Calu3 (cell line): ENCODE results near the gene ZNF436. TPM values are rescaled to one million over a fixed set of nuclear protein-coding genes. Genes with fewer than 3 reads are reported as not detected.

Experiments
- BruUV-seq: library from RNA; stranded (reverse); fragments of 400-500 nt; replicated peaks from 2 replicates; lab custom pipeline; 2021; lab: Mats Ljungman, UMichigan
- CTCF ChIA-PET: fragments of 300-600 bp; sonication (Branson Sonifier 250); formaldehyde crosslinking; loops from one replicate; lab custom pipeline; 2022; ENCODE audit warnings: antibody characterized with exemption; lab: Charles Lee
- DNase-seq: peaks from one replicate; pipeline ENCODE4 v3.0.0; 2022
- H3K27ac Mint-ChIP-seq: one replicate; pipeline ENCODE4 v1.8.0; 2022; ENCODE audit warnings: mixed read lengths; ENCODE audit not compliant: unreplicated experiment
- H3K27me3 Mint-ChIP-seq: one replicate; pipeline ENCODE4 v1.8.0; 2022; ENCODE audit warnings: mixed read lengths; ENCODE audit not compliant: unreplicated experiment
- H3K36me3 Mint-ChIP-seq: one replicate; pipeline ENCODE4 v1.8.0; 2022; ENCODE audit warnings: mild to moderate bottlenecking, moderate library complexity, mixed read lengths; ENCODE audit not compliant: insufficient read depth, unreplicated experiment
- H3K4me1 Mint-ChIP-seq: one replicate; pipeline ENCODE4 v1.8.0; 2022; ENCODE audit warnings: mild to moderate bottlenecking, low read depth, mixed read lengths; ENCODE audit not compliant: unreplicated experiment
- H3K4me3 Mint-ChIP-seq: one replicate; pipeline ENCODE4 v1.8.0; 2022; ENCODE audit warnings: mild to moderate bottlenecking, low read depth, moderate library complexity, mixed read lengths; ENCODE audit not compliant: unreplicated experiment
- H3K9me3 Mint-ChIP-seq: one replicate; pipeline ENCODE4 v1.8.0; 2022; ENCODE audit warnings: low read depth, mixed read lengths; ENCODE audit not compliant: unreplicated experiment
- intact Hi-C: fragments of 100-400 bp; cut with micrococcal nuclease; formaldehyde crosslinking; loops from one replicate; pipeline ENCODE4 v1.10.0; 2022; ENCODE audit not compliant: unreplicated experiment
- total RNA-seq: library from RNA; stranded (reverse); gene quantifications from 2 replicates; pipeline ENCODE4 v1.2.3, GENCODE V29; 2022
- TF ChIP-seq, protein P1 (sequence below): fragments of 200-600 bp; IDR thresholded peaks from one replicate; pipeline ENCODE4 v1.8.0; 2022; ENCODE audit warnings: antibody characterized with exemption; ENCODE audit not compliant: unreplicated experiment

Gene ZNF436
- total RNA-seq, 1 experiment from 2014 or later = 5.8 TPM

DNA sequence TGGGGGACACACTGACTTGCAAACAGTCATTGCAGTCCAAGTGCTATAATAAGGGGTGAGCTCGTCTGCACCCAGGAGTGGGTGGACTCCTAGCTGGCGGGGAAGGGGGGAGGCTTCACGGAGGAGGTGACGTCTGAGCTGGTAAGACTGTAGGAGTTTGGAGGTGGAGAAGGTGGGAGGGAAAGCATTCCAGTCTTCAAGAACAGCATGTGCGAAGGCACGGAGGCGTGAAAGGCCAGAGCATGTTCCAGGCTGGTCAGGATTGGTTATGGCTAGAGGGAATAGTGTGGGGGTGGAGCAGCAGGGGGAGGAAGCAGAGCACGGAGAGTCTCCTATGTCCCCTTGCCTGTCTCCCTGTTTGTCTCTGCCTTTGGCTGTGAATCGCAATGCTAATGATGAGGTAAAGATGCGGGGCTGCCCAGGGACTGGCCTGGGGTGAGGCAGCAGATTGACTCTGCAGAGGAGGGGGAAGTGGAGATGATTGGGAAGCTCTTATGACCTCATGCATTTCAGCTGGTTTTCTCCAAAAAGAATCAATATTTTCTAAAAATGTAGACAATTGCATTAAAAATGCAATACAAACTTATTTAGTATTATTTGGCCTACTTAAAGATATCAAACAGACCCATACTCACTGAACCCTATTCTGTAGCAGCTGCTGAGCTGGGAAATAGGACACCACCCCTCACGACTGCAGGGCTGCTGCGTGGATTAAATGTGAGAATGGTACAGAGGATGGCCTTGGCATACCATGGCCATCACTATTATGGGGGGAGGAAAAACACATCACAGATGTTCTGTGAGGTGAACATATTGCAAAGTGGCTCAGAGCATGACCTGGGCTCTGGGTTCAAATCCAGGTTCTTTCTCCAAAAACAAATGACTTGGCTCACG is 2.6 kb upstream of the ZNF436 start:
- peaks cover 30% of the 10 kb centered on the region for H3K36me3 Mint-ChIP-seq
- no peaks in the 10 kb centered on the region for H3K9me3 Mint-ChIP-seq
- TF ChIP-seq, protein P1, sequence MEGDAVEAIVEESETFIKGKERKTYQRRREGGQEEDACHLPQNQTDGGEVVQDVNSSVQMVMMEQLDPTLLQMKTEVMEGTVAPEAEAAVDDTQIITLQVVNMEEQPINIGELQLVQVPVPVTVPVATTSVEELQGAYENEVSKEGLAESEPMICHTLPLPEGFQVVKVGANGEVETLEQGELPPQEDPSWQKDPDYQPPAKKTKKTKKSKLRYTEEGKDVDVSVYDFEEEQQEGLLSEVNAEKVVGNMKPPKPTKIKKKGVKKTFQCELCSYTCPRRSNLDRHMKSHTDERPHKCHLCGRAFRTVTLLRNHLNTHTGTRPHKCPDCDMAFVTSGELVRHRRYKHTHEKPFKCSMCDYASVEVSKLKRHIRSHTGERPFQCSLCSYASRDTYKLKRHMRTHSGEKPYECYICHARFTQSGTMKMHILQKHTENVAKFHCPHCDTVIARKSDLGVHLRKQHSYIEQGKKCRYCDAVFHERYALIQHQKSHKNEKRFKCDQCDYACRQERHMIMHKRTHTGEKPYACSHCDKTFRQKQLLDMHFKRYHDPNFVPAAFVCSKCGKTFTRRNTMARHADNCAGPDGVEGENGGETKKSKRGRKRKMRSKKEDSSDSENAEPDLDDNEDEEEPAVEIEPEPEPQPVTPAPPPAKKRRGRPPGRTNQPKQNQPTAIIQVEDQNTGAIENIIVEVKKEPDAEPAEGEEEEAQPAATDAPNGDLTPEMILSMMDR = no peak
- no peaks in the 10 kb centered on the region for H3K27me3 Mint-ChIP-seq
- no peak overlapping the region for H3K4me3 Mint-ChIP-seq
- CTCF ChIA-PET = no interaction called here
- no TSS peak for BruUV-seq
- peaks cover 36% of the 10 kb centered on the region for H3K4me1 Mint-ChIP-seq
- no peak overlapping the region for H3K27ac Mint-ChIP-seq
- intact Hi-C loops = no loop called here
- DNase-seq = no peak

DNA sequence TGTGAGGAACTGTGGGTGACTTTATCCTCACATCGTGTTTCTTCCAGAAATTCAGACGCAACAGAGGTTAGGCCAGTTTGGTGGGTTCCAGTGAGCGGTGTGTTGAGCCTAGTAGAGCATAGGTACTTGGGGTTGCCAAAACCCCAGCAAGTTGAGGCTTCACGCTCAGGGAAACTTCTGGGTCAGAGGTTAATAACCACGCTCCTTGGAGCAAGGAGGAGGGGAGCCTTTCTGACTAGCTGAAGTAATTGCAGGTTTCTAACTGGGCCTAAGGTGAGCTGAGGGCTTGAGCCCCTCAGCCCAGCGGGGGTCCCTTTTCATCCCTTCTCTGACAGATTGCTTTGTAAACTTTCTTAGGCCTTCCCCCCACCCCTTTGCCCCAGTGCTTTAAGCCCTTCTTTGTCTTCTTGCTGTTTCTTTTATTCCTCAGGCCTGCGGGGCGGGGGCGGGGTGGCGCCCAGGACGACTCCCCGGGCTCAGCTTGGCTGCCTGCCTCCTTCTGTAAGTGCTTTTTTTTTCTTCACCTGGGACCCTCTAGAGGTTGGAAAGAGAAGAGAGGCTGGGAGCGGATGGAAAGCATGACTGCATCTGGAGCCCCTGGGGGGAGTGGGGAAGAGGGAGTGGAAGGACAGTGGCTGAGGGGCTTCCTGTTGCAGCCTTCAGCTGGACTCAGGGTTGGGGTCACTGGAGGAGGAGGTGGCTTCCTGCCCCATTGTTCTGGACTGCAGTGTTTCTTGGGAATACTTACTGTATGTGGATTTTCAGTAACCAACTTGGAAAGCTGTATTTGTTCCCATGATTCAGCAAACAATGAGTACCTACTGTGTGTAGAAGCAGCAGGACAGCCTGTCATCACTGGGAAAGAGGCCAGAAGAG is 1.3 kb upstream of the ZNF436 start:
- no peaks in the 10 kb centered on the region for H3K9me3 Mint-ChIP-seq
- peak overlapping the region; percentile 91 for H3K4me3 Mint-ChIP-seq
- peaks cover 33% of the 10 kb centered on the region for H3K4me1 Mint-ChIP-seq
- BruUV-seq = no TSS peak
- no peaks in the 10 kb centered on the region for H3K27me3 Mint-ChIP-seq
- CTCF ChIA-PET = interaction anchor here (4.5 kb wide), 1 partner anchor 33 kb away, joined by 27 read pairs; no protein-coding TSS in a partner anchor
- intact Hi-C loops = no loop called here
- no peak overlapping the region for H3K27ac Mint-ChIP-seq
- TF ChIP-seq, protein P1 = no peak
- DNase-seq = no peak
- H3K36me3 Mint-ChIP-seq = peaks cover 43% of the 10 kb centered on the region

DNA sequence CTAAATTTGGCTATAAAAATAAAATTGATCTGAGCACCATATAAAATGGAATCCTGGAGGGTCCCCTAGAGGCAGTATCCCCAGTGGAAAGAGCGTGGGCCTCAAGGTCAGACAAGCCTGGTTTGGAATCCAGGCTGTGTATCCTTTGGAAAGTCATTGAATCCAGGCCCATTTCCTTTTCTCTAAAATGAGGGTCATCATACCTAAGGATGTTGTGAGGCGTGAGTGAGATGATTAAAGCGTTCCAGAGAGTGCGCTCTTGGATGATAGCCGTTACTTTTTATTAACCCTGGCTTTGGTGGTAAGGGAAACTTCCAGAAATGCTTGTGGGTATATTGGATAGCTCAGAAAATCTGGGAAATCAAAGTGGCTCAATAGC is 683 bp upstream of the ZNF436 start:
- DNase-seq = no peak

More for the DNA sequence above, 683 bp upstream of the ZNF436 start:
- TF ChIP-seq, protein P1 = no peak
- H3K27me3 Mint-ChIP-seq = no peaks in the 10 kb centered on the region
- H3K27ac Mint-ChIP-seq = no peak overlapping the region
- BruUV-seq = TSS peak; percentile 51
- peaks cover 45% of the 10 kb centered on the region for H3K36me3 Mint-ChIP-seq
- CTCF ChIA-PET = interaction anchor here (4.5 kb wide), 1 partner anchor 33 kb away, joined by 27 read pairs; no protein-coding TSS in a partner anchor
- no peaks in the 10 kb centered on the region for H3K9me3 Mint-ChIP-seq
- peaks cover 33% of the 10 kb centered on the region for H3K4me1 Mint-ChIP-seq
- H3K4me3 Mint-ChIP-seq = peak overlapping the region; percentile 91
- intact Hi-C loops = no loop called here
